Stimulated activated naive CD8-positive, alpha-beta T cell treated with anti-CD3 and anti-CD28 coated beads, Interleukin-15, Interleukin-2, amounts not matched to agents 100 U/mL and 50 U/mL, for 24 hours (primary cell): ENCODE measurements around the gene BRAF.
A peak's percentile ranks its signal among the peaks of the same experiment; 100 is the strongest.
"Not testable (repeated sequence)": the region's sequence is repeated elsewhere in the genome, so short reads cannot be mapped to it uniquely, and the experiment has no call there.

ENCODE experiments used
- ATAC-seq: fragments of 150-1000 bp; cut with Tn5 transposase; one replicate; pipeline ENCODE4 v1.10.0; 2021
- DNase-seq: peaks from one replicate; pipeline ENCODE4 v3.0.0; 2021

BRAF gene

DNA sequence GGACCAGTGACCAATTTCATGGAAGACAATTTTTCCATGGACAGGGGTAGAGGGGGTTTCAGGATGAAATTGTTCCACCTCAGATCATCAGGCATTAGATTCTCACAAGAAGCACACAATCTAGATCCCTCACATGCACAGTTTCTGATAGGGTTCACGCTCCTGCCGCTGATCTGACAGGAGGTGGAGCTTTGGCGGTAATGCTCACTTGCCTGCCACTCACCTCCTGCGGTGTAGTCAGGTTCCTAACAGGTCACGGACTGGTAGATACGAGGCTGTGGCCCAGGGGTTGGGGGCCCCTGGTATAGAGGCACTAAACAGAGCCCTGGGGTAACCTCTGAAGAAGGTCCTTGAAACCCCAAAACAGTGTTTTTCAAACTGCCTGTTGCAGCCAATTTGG, 6.5 kb downstream of the BRAF start:
- ATAC-seq (no peak), DNase-seq (no peak)

DNA sequence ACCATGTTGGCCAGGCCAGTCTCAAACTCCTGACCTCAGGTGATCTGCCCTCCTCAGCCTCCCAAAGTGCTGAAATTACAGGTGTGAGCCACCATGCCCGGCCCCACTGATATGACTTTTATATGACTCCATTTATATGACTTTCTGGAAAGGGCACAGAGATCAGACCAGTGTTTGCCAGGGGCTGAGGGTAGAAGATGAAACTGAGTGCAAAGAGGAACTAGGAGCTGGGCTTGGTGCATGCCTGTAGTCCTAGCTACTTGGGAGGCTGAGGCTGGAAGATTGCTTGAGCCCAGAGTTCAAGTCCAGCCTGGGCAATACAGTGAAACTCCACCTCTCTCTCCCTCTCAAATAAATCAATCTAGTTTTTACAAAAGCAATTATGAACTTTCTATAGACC, 7.5 kb downstream of the BRAF start:
- DNase-seq, result no peak
- ATAC-seq, result no peak

DNA sequence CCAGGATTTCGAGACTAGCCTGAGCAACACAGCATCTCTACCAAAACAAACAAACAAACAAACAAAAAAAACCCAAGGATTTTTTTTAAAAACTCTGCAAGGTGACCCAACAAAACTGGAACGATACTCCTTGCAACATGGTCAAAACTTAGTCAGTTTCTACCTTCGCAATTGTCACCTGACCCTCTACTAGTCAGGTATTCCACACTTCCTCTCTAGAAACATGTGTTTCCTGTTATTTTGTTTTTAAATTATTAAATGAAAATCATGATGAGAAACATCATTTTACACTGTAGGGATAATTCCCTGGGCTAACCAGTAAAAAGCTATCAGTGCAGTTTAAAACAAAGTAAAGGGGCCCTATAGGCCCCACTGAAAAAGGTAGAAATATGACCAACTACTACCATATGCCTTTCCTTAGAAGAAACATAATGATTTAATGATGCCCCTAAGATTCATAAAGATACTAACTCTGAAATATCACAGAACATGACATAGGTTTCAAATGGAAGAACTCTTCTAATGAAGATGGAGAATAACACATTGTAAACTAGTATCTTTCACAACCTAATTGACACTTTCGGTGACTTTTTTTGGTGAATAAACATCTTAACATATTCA, 8.7 kb downstream of the BRAF start:
- DNase-seq (no peak), ATAC-seq (no peak)

DNA sequence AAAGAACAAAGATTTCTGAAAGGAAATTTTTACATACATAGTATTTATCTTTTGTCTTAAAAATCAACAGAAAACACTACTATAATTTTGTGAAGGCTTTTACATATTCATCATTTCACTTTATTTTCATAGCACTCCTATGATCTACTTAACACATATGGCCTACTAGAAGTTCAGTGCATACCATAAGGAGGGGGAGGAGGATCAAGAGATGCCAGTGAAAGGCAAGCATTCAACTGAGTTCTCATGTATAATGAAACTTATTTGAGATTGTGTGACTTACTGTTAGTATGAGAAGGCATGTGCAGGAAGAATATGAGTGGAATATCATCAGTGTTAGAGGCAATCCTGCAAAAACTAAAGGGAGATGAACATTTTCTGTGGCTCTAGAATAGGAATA, 10.6 kb downstream of the BRAF start:
- no peak for DNase-seq

DNA sequence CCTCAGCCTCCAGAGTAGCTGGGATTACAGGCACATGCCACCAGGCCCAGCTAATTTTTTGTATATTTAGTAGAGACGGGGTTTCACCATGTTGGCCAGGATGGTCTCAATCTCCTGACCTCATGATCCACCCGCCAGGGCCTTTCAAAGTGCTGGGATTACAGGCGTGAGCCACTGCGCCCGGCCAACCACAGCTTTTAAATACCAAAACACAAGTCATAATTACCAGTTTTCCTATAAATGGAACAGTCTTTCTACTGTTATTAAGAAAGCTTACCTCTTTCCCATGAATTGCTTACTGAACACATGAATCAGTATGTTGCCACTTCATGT, 11.2 kb downstream of the BRAF start:
- DNase-seq, result not testable (repeated sequence)

More for the DNA sequence above, 10.6 kb downstream of the BRAF start:
- ATAC-seq, result no peak

DNA sequence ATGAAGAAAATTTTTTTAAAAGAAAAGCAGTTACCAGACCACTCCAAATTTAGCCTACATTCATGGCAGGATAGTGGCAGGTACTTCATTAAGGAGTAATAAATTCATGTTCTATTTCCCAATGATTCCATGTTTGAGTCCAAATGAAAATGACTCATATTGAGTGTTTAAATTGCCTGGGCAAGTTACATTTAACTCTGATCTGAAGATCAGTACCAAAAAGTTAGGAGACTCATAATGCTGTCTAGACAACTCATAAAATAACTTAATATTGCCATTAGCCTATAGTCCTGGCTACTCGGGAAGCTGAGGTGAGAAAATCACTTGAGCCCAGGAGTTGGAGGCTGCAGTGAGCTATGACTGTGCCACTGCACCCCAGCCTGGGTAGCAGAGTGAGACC, 13.0 kb downstream of the BRAF start:
- ATAC-seq, result no peak
- no peak for DNase-seq

More for the DNA sequence above, 11.2 kb downstream of the BRAF start:
- not testable (repeated sequence) for ATAC-seq

DNA sequence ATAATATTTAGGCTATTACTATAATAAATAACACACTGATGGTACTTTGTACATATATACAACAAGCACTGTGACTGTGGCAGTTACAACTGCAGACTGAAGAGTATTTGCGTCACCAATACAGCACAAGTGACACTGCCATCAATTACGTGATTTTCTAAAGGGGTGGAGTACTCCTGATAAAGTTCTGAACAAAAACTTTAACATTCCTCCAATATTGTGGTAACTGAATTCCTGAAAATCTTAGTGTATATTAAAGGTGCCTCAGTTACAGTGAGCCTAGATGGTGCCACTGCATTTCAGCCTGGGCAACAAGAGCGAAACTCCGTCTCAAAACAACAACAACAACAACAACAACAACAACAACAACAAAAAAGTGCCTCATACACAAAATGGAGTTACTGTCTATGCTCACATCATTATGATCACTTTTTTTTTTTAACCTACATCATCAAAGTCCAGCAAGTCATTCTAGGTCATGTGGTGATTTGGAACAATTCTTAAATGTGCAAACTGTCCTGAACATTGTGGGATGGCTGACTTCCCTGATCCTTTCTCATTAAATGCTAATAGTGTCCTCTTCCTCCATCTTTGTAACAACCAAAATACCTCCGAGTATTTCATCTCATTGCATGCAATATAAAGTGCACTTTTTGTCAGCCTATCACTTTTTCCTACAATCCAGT, 15.1 kb downstream of the BRAF start:
- no peak for DNase-seq
- ATAC-seq, result no peak

DNA sequence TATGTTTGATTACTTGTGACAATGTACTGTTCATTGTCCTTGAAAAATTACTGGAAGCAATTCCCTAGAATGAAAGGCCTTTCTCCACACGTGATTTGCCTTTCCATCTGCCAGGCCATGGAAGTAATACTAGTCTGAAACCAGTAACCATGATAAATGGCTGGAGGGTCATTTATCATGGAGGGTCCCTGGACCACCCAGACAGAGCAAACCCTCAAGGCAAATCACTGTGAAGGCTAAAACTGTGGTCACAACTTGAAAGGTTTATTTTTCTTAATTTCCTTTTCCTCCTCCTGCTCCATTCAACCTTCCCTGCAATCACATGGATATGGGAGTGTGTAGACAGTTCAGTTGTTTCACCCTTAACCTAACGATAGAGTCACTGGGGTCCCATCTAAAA, 16.4 kb downstream of the BRAF start:
- no peak for ATAC-seq
- DNase-seq, result no peak

DNA sequence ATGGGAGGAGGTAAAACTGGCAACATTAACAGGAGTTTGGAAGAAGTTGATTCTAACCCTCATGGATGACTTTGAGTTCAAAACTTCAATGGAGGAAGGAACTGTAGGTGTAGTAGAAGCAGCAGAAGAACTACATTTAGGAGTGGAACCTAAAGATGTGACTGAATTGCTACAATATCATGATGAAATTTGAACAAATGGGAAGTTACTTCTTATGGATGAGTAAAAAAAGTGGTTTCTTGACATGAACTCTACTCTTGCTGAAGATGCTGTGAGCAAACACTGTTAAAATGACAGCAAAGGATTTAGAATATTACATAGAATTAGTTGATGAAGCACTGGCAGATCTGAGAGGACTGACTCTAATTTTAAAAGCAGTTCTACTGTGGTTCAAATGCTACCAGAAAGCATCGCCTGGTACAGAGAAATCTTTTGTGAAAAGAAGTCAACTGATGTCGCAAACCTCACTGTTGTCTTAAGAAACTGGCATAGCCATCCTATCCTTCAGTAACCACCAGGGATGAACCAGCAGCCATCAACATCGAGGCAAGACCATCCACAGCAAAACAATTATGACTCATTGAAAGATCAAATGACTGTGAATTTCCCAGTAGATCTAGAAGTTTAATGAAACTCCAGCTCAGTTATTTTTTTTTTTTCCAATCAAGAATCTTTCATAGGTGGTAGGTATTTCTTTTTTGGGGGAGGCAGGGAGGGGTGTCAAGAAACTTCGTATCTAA, 20.8 kb downstream of the BRAF start:
- DNase-seq (no peak), ATAC-seq (peak; percentile 67)

DNA sequence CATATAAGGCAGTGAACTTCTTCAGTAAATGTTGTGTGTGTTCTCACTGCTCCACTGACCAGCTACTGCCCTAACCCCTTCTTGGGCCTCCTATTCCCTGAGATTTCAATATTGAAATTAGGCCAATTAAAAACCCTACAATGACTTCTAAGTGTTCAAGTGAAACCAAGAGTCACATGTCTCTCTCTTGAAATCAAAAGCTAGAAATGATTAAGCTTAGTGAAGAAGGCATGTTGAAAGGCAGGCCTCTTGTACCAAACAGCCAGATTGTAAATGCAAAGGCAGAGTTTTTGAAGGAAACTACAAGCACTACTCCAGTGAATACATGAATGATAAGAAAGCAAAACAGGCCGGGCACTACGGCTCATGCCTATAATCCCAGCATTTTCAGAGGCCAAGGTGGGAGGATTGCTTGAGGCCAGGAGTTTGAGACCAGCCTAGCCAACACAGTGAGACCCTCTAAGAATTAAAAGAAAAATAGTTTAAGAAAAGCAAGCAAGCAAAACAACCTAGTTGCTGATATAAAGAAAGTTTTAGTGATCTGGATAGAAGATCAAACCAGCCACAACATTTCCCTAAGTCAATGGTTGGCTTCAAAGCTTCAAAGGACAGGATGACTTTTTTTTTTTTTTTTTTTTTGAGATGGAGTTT, 22.3 kb downstream of the BRAF start:
- ATAC-seq, result peak; percentile 70
- DNase-seq, result no peak

DNA sequence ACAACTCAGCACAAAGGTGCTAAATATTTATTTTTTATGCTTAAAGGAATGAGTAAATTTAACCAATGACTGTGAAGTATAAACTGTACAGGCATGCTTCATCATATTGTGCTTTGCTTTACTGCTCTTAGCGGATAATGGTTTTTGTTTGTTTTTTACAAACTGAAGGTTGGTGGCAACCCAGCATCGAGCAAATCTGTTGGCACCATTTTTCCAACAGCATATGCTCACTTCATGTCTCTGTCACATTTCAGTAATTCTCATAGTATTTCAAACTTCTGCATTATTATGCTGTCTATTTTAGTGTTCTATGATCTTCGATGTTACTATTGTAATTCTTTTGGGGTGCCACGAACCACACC, 22.8 kb downstream of the BRAF start:
- no peak for ATAC-seq
- no peak for DNase-seq

DNA sequence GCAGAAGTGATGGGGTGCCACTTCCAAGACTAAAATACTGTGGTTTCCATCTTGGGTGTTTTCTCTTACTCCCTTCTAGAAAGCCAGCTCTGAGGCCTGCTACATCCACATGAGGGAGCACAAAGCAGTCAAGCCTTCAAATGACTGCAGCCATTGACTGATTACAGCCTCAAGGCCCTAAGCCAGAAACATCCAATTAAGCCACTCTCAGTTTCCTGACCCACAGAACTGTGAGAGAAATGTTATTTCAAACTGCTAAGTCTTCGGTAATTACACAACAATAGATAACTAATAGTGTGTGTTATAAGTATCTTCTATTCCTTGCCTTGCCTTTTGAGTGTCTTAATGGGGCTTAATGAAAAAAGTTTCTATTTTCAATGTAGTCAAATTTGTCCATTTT, 24.8 kb downstream of the BRAF start:
- DNase-seq (no peak), ATAC-seq (no peak)

DNA sequence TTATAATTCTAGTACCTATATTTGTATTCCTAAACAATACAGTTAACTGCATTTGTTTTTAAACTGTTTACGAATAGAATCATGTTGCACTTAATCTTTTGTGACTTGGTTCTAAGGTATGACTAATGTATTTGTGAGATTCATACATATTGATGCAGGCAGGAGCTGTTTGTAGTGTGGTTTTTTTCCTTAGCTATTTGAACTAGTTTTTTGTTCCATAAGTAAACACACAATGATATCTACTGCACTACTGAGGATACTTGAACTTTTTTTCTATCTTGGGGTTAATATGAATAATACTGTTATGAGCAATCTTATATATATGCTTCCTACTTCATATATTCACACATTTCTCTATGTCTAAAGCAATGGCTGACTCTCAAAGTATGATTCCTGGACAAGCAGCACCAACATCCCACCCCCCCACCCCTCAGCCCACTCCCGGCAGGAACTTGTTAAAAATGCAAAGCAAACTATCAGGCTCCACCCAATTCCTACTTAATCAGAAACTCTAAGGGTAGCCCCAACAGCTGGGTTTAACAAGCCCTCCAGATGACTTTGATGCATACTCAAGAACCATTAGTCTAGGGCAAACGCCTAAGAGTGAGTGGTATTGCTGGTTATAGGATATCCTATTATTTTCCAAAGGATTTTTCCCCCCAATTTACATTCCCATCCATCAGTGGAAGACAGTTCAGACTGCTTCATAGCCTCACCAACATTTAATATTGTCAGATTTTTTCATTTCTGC, 25.8 kb downstream of the BRAF start:
- DNase-seq (no peak), ATAC-seq (no peak)

DNA sequence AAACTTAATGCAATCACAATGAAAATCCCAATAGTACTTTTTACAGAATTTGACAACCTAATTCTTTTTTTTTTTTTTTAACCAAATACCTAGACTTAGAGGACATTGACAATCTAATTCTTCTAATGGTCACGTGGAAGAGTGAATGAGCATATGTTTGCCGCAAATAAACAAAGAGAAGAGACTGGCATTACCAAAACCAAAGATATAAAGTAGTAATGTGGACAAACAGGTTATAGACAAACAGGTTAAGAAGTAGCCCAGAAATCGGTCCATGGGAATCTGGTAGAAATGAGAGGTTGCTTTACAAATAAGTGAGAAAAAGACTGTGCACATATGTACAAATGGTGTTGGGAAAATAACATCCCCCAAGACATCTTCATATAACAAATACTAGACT, 27.7 kb downstream of the BRAF start:
- DNase-seq, result no peak
- ATAC-seq, result no peak

DNA sequence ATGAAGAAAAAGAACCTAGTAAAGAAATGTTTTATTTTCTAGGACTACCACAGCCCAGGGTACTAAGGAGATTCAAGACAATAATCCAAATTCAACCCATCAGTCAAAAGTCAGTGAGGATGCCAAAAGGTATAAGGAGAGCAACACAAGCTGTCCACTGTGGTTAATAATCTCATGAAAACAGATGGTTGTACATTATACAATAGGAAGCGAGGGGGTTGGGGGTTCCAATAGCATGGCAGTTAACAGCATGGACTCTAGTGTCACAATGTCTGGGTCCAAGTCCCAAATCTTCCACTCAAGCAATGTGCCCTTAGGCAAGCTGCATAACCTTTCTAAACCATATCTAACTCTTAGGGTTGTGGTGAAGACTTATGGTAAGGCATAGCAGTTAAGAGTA, 35.1 kb downstream of the BRAF start:
- ATAC-seq, result no peak

DNA sequence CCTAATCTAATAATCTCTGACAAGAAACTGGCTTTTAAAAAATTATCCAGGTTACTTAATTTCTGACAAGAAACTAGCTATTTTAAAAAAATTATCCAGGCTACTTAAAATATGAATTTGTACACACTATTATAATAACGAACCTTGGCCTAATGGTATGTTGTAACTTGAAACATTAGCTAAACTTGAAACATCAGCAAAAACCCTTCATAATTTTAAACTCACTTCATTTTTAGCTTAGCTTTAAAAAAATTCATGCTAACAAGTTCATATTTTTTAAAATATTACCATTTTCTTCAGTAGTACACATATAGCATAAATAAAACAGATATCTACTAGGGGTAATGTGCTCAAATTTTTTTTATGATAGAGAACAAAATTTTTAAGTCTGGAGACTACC, 35.6 kb downstream of the BRAF start:
- DNase-seq, result no peak

More for the DNA sequence above, 35.1 kb downstream of the BRAF start:
- no peak for DNase-seq

DNA sequence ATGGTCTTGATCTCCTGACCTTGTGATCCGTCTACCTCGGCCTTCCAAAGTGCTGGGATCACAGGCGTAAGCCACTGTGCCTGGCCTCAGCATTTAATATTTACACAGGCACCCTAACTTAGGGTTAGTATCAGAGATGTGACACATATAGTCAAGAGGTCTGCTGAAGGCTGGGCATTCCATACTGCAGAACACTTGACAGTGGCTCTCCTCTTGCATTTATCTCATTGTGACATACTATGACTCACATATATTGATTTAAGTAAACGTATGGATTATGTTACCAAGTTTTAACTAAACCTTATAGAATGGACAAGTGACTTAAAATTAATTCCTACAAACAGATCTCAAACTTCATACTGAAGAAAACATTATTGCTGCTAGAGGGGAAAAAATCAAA, 36.6 kb downstream of the BRAF start:
- ATAC-seq, result no peak
- no peak for DNase-seq

More for the DNA sequence above, 35.6 kb downstream of the BRAF start:
- no peak for ATAC-seq

DNA sequence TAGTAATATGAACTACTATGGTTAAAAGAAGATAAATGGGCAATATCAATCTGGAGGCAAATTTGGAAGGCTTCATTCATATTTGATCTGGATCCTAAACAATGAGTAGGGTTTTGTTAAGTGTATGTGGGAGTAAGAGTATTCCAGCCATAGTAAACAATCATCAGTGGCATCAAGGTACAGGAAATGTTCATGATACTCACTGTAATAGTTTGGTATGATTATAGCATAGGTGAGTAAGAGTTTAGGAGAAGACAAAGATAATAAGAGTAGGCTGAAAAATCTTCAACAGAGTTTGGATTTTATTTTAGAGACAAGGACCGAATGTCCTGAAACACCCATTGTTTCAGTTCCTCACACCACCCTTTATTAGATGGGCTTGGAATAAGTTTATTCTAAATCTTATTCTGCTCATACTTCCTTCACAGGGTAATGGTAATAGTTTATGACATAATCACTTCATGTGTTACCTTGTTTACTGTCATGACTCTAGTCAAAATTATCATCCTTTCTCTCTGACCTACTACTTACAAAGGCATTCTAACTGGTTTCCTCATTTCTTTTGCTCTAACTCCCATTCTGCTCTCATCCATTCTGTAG, 38.9 kb downstream of the BRAF start:
- no peak for DNase-seq
- ATAC-seq, result no peak

DNA sequence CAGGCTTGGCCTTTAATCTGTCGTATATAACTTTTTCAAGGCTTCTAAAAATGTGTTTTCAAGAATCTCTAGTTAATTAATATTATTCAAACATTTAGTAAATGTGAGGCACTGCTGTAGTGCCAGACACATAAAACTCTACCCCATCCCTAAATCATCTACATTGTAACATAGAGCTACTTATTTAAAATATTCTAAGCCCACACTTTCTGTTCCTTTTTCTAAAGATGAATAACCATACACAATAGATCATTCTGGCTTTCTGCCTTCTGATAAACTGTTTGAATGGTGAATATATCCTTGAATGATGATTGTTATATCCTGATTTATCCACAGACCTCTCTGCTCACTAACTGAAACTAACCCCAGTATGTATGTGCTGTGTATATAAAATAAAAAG, 41.4 kb downstream of the BRAF start:
- ATAC-seq (no peak), DNase-seq (no peak)

DNA sequence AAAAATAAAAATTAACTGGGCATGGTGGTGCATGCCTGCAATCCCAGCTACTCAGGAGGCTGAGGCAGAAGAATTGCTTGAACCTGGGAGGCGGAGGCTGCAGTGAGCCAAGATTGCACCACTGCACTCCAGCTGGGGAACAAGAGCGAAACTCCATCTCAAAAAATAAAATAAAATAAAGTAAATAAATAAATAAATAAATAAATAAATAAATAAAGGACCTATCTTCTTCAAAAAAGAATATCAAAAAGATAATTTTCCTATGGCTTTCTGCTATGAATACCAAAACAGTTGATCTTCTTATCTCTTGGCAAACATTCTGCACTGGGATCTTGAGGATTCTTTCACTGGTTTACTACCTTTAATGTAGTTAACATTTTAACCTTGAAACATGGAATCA, 41.9 kb downstream of the BRAF start:
- ATAC-seq, DNase-seq: not testable (repeated sequence)

DNA sequence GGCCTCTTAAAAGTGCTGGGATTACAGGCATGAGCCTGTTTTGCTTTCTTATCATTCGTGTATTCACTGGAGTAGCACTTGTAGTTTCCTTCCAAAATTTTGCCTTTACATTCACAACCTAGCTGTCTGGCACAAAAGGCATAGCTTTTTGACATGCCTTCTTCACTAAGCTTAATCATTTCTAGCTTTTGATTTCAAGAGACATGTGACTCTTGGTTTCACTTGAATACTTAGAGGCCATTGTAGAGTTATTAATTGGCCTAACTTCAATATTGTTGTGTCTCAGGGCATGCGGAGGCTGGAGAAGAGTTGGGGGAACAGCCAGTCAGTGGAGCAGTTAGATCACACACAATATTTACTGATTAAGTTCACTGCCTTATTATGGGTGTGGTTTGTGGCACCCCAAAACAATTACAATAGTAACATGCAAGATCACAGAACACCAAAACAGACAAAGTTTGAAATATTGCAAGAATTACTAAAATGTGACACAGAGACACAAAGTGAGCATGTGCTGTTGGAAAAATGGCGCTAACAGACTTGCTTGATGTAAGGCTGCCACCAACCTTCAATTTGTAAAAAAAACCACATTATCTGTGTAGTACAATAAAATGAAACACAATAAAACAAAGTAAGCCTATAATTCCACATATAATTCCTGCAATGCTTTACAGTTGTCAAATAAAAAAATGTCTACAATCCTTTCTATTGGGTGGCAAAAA, 43.1 kb downstream of the BRAF start:
- no peak for DNase-seq
- ATAC-seq, result peak; percentile 19

DNA sequence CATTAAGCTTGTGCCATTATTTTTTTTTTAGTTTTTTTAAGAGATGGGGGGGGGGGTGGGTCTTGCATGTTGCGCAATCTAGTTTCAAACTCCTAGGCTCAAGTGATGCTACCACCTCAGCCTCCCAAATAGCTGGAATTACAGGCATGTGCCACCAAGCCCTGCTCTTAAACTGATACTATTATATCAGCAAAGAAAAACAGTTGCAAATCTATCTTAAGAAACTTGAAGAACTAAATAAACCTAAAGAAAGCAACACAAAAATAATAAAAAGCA, 47.5 kb downstream of the BRAF start:
- ATAC-seq (no peak), DNase-seq (no peak)
